HG03460 (cell line): ENCODE measurements around the gene SPRN.
"Not testable (repeated sequence)": the region's sequence is repeated elsewhere in the genome, so short reads cannot be mapped to it uniquely, and the experiment has no call there.

Experiments
- ATAC-seq: cut with Tn5 transposase; IDR thresholded peaks from one replicate; pipeline ENCODE4 v1.9.1; 2021; ENCODE audit not compliant: unreplicated experiment

The SPRN gene

GRCh38 chr10:133424601-133425000, at the start of gene SPRN:
Gene SPRN (minus strand): TSS chr10:133424625. CDS start chr10:133423681, 944 bp downstream.
- not testable (repeated sequence) for ATAC-seq

- ATAC-seq = no peak
Observed at GRCh38 chr10:133474027-133474426, 49.6 kb upstream of the SPRN start.

- no peak for ATAC-seq
Observed at GRCh38 chr10:133473270-133473669, 48.8 kb upstream of the SPRN start.

GRCh38 chr10:133471300-133472109, 47.1 kb upstream of the SPRN start:
- no peak for ATAC-seq

- ATAC-seq = not testable (repeated sequence)
Observed at GRCh38 chr10:133469205-133469604, 44.8 kb upstream of the SPRN start.

- no peak for ATAC-seq
Observed at GRCh38 chr10:133467286-133467911, 43.0 kb upstream of the SPRN start.

- no peak for ATAC-seq
Observed at GRCh38 chr10:133466683-133467275, 42.4 kb upstream of the SPRN start.

- ATAC-seq = no peak
Observed at GRCh38 chr10:133465950-133466474, 41.6 kb upstream of the SPRN start.

GRCh38 chr10:133465191-133465949, 40.9 kb upstream of the SPRN start:
- no peak for ATAC-seq

GRCh38 chr10:133464582-133465031, 40.2 kb upstream of the SPRN start:
- no peak for ATAC-seq

GRCh38 chr10:133462512-133463305, 38.3 kb upstream of the SPRN start:
- ATAC-seq = no peak

GRCh38 chr10:133461841-133462240, 37.4 kb upstream of the SPRN start:
- ATAC-seq = no peak

GRCh38 chr10:133461027-133461426, 36.6 kb upstream of the SPRN start:
- ATAC-seq = no peak

- no peak for ATAC-seq
Observed at GRCh38 chr10:133460208-133460769, 35.9 kb upstream of the SPRN start.

- no peak for ATAC-seq
Observed at GRCh38 chr10:133459454-133460207, 35.2 kb upstream of the SPRN start.

GRCh38 chr10:133458710-133459453, 34.5 kb upstream of the SPRN start:
- no peak for ATAC-seq

GRCh38 chr10:133458021-133458709, 33.7 kb upstream of the SPRN start:
- no peak for ATAC-seq
